BLaER1 treated with 17β-estradiol and CSF1 and Interleukin-3, amounts not matched to agents 10 nM and 100 nM (cell line): ENCODE data around the gene TMEM243.
"Not testable (repeated sequence)": the region's sequence is repeated elsewhere in the genome, so short reads cannot be mapped to it uniquely, and the experiment has no call there.

Experiments used
- H3K27ac ChIP-seq, 11 experiments: shearing (Covaris generic); formaldehyde crosslinking; 2 replicates each; pipeline ENCODE4 v1.8.1; 2022
- H3K27me3 ChIP-seq, 11 experiments: shearing (Covaris generic); formaldehyde crosslinking; 2 replicates each; pipeline ENCODE4 v1.8.1; 2022
- H3K36me3 ChIP-seq, 11 experiments: shearing (Covaris generic); formaldehyde crosslinking; 2 replicates each; pipeline ENCODE4 v1.8.1; 2022
- H3K4me1 ChIP-seq, 10 experiments: shearing (Covaris generic); formaldehyde crosslinking; 2 replicates each; pipeline ENCODE4 v1.8.1; 2022
- H3K4me2 ChIP-seq, 11 experiments: shearing (Covaris generic); formaldehyde crosslinking; 2 replicates each; pipeline ENCODE4 v1.8.1; 2022
- H3K4me3 ChIP-seq, 10 experiments: shearing (Covaris generic); formaldehyde crosslinking; 2 replicates each; pipeline ENCODE4 v1.8.1; 2022
- H3K9ac ChIP-seq, 11 experiments: shearing (Covaris generic); formaldehyde crosslinking; 2 replicates each; pipeline ENCODE4 v1.8.1; 2022
- H3K9me3 ChIP-seq, 11 experiments: shearing (Covaris generic); formaldehyde crosslinking; replicated peaks in 1 of 11; 2 replicates each; pipeline ENCODE4 v1.8.1; 2022
- H4K20me1 ChIP-seq, 11 experiments: shearing (Covaris generic); formaldehyde crosslinking; 2 replicates each; pipeline ENCODE4 v1.8.1; 2022
- Cebpa-rat ChIP-seq, 11 experiments: shearing (Covaris generic); IDR thresholded peaks; 2 replicates each; pipeline ENCODE4 v1.8.1; 2022

TMEM243 gene

GRCh38 chr7:87219545-87220025 lies at the start of gene TMEM243:
TSS of gene TMEM243 (minus strand) at chr7:87219732. CDS start at chr7:87219503, 229 bp downstream.
- peak within 1 kb of the TSS; percentile 85 to 97 (median 94) for H3K4me3 ChIP-seq
- H3K27ac ChIP-seq: peak within 1 kb of the TSS; percentile 76 to 98 (median 96)
- H4K20me1 ChIP-seq: peaks cover 9 to 47% (median 26%) of the 10 kb centered on the region in 11 experiments; a peak in 17 of 22 replicates
- H3K4me1 ChIP-seq: peaks cover 39 to 48% (median 45%) of the 10 kb centered on the region in 10 experiments
- no peak for TF ChIP-seq Cebpa-rat (IDR thresholded peaks at IDR 0.05)
- H3K36me3 ChIP-seq: peaks cover 0 to 20% (median 4%) of the 10 kb centered on the region in 11 experiments; a peak in 4 of 22 replicates
- H3K9ac ChIP-seq: peak within 1 kb of the TSS; percentile 91 to 98 (median 97)
- no peaks in the 10 kb centered on the region for H3K9me3 ChIP-seq
- H3K4me2 ChIP-seq: peak within 1 kb of the TSS; percentile 92 to 99 (median 97)
- no peaks in the 10 kb centered on the region for H3K27me3 ChIP-seq

- Histone ChIP-seq H3K36me3 (no peaks in the 10 kb centered on the region), H3K9me3 (peaks cover 0 to 9% (median 0%) of the 10 kb centered on the region in 11 experiments; a peak in 4 of 22 replicates), H3K4me2 (no peak overlapping the region), H3K27me3 (no peaks in the 10 kb centered on the region), H3K4me3 (no peak overlapping the region), H3K4me1 (no peaks in the 10 kb centered on the region), H3K27ac (no peak overlapping the region), H4K20me1 (no peaks in the 10 kb centered on the region), H3K9ac (no peak overlapping the region)
- TF ChIP-seq Cebpa-rat (IDR thresholded peaks at IDR 0.05): no peak
Observed at GRCh38 chr7:87267239-87267900, 47.8 kb upstream of the TMEM243 start.

- Histone ChIP-seq H3K27me3 (no peaks in the 10 kb centered on the region), H3K27ac (no peak overlapping the region), H3K36me3 (no peaks in the 10 kb centered on the region), H3K4me2 (no peak overlapping the region), H3K9me3 (peaks cover 0 to 9% (median 0%) of the 10 kb centered on the region in 11 experiments; a peak in 4 of 22 replicates), H3K4me1 (peaks cover 0 to 6% (median 0%) of the 10 kb centered on the region in 10 experiments; a peak in 2 of 20 replicates), H3K9ac (no peak overlapping the region), H3K4me3 (no peak overlapping the region), H4K20me1 (no peaks in the 10 kb centered on the region)
- no peak for TF ChIP-seq Cebpa-rat (IDR thresholded peaks at IDR 0.05)
Observed at GRCh38 chr7:87263537-87263936, 44.0 kb upstream of the TMEM243 start.

- no peak overlapping the region for H3K9ac ChIP-seq
- H3K36me3 ChIP-seq: no peaks in the 10 kb centered on the region
- H3K27me3 ChIP-seq: no peaks in the 10 kb centered on the region
- H3K27ac ChIP-seq: no peak overlapping the region
- peaks cover 0 to 8% (median 4%) of the 10 kb centered on the region in 11 experiments; a peak in 4 of 22 replicates for H3K9me3 ChIP-seq
- H3K4me3 ChIP-seq: no peak overlapping the region
- TF ChIP-seq Cebpa-rat (IDR thresholded peaks at IDR 0.05): no peak
- no peaks in the 10 kb centered on the region for H4K20me1 ChIP-seq
- no peaks in the 10 kb centered on the region for H3K4me1 ChIP-seq
- no peak overlapping the region for H3K4me2 ChIP-seq
Observed at GRCh38 chr7:87253589-87254087, 34.1 kb upstream of the TMEM243 start.

- H3K27me3 ChIP-seq, H3K9ac ChIP-seq, H3K4me2 ChIP-seq, H4K20me1 ChIP-seq, H3K4me1 ChIP-seq, H3K27ac ChIP-seq, H3K36me3 ChIP-seq: not testable (repeated sequence)
- Histone ChIP-seq H3K9me3 (peaks cover 25 to 34% (median 31%) of the 10 kb centered on the region in 11 experiments), H3K4me3 (0 out of 20 replicates have a peak overlapping the region, but pooled peaks of 2 of the 10 experiments have one; percentile 10 to 24)
Observed at GRCh38 chr7:87245671-87246070, 26.1 kb upstream of the TMEM243 start.

GRCh38 chr7:87238464-87239051 lies 19.0 kb upstream of the TMEM243 start:
- H3K4me1 ChIP-seq, H3K9ac ChIP-seq, H4K20me1 ChIP-seq, H3K36me3 ChIP-seq, H3K27me3 ChIP-seq, H3K9me3 ChIP-seq, H3K27ac ChIP-seq, H3K4me2 ChIP-seq, H3K4me3 ChIP-seq: not testable (repeated sequence)

- Histone ChIP-seq H3K27me3 (no peaks in the 10 kb centered on the region), H3K36me3 (no peaks in the 10 kb centered on the region), H4K20me1 (no peaks in the 10 kb centered on the region), H3K9me3 (peaks cover 14 to 16% (median 14%) of the 10 kb centered on the region in 11 experiments; a peak in 21 of 22 replicates), H3K9ac (no peak overlapping the region), H3K4me2 (no peak overlapping the region), H3K4me3 (no peak overlapping the region), H3K4me1 (no peaks in the 10 kb centered on the region), H3K27ac (no peak overlapping the region)
- TF ChIP-seq Cebpa-rat (IDR thresholded peaks at IDR 0.05): no peak
Observed at GRCh38 chr7:87234949-87235348, 15.4 kb upstream of the TMEM243 start.

- H3K36me3 ChIP-seq: no peaks in the 10 kb centered on the region
- peaks cover 14 to 19% (median 15%) of the 10 kb centered on the region in 11 experiments; a peak in 21 of 22 replicates for H3K9me3 ChIP-seq
- H3K9ac ChIP-seq: no peak overlapping the region
- H4K20me1 ChIP-seq: no peaks in the 10 kb centered on the region
- H3K27me3 ChIP-seq: no peaks in the 10 kb centered on the region
- no peak overlapping the region for H3K4me3 ChIP-seq
- TF ChIP-seq Cebpa-rat (IDR thresholded peaks at IDR 0.05): no peak
- H3K27ac ChIP-seq: no peak overlapping the region
- H3K4me2 ChIP-seq: no peak overlapping the region
- H3K4me1 ChIP-seq: no peaks in the 10 kb centered on the region
Observed at GRCh38 chr7:87231711-87232110, 12.2 kb upstream of the TMEM243 start.

- Histone ChIP-seq H3K4me2 (no peak overlapping the region), H3K9me3 (peaks cover 14 to 19% (median 15%) of the 10 kb centered on the region in 11 experiments; a peak in 21 of 22 replicates), H3K27me3 (no peaks in the 10 kb centered on the region), H3K27ac (no peak overlapping the region), H3K4me3 (no peak overlapping the region), H3K9ac (no peak overlapping the region), H4K20me1 (no peaks in the 10 kb centered on the region), H3K36me3 (no peaks in the 10 kb centered on the region), H3K4me1 (no peaks in the 10 kb centered on the region)
- TF ChIP-seq Cebpa-rat (IDR thresholded peaks at IDR 0.05): no peak
Observed at GRCh38 chr7:87231258-87231657, 11.7 kb upstream of the TMEM243 start.
